GM12878 (cell line): ENCODE measurements around the gene GOLGA6L10.
"Not testable (repeated sequence)": the region's sequence is repeated elsewhere in the genome, so short reads cannot be mapped to it uniquely, and the experiment has no call there.

Experiments
- EED ChIP-seq: sonication (generic); IDR thresholded peaks from 2 replicates; pipeline ENCODE4 v1.6.1; 2016; ENCODE audit warnings: antibody characterized with exemption, low read depth
- EGR1 ChIP-seq, 2 experiments: IDR thresholded peaks; 1 replicate in 1 of 2; 2 replicates in 1 of 2; pipeline ENCODE4 v1.6.1; 2011 to 2012; ENCODE audit warnings: low read depth in 2 of 2, low read length in 2 of 2, borderline replicate concordance in 1 of 2, mild to moderate bottlenecking in 1 of 2, moderate library complexity in 1 of 2
- EP300 ChIP-seq, 2 experiments: fragments of 150-350 bp in 1 of 2; IDR thresholded peaks; 2 replicates each; pipeline ENCODE4 v1.6.1; 2011 to 2012; ENCODE audit warnings: low read depth in 2 of 2, low read length in 2 of 2, borderline replicate concordance in 1 of 2, improper control_type of control experiment in 1 of 2, inconsistent platforms in 1 of 2; ENCODE audit not compliant: control insufficient read depth in 1 of 2
- KAT2A ChIP-seq: conservative IDR thresholded peaks from 2 replicates; pipeline ENCODE4 v1.6.1; 2011; ENCODE audit warnings: low read depth, low read length; ENCODE audit not compliant: control insufficient read depth
- NFYB ChIP-seq: IDR thresholded peaks from 2 replicates; pipeline ENCODE4 v1.6.1; 2011; ENCODE audit warnings: low read depth, mild to moderate bottlenecking, low read length, improper control_type of control experiment, moderate library complexity; ENCODE audit not compliant: insufficient read depth
- NKRF ChIP-seq: fragments of 450-650 bp; conservative IDR thresholded peaks from 2 replicates; pipeline ENCODE4 v1.6.1; 2017; ENCODE audit warnings: mild to moderate bottlenecking, moderate library complexity
- RAD21 ChIP-seq: IDR thresholded peaks from 2 replicates; pipeline ENCODE4 v1.6.1; 2011; ENCODE audit warnings: mild to moderate bottlenecking, low read depth, low read length, moderate library complexity; ENCODE audit not compliant: insufficient read depth
- RELA ChIP-seq: fragments of 450-650 bp; IDR thresholded peaks from 2 replicates; pipeline ENCODE4 v1.8.0; 2014; ENCODE audit warnings: borderline replicate concordance; ENCODE audit not compliant: partially characterized antibody
- STAT3 ChIP-seq: IDR thresholded peaks from 2 replicates; pipeline ENCODE4 v1.6.1; 2011; ENCODE audit warnings: low read depth, low read length, improper control_type of control experiment
- TF ChIP-seq, protein P1 (sequence below): IDR thresholded peaks from 2 replicates; pipeline ENCODE4 v1.6.1; 2012; ENCODE audit warnings: mild to moderate bottlenecking, low read depth, low read length
- TF ChIP-seq, protein P2 (sequence below), 3 experiments: IDR thresholded peaks in 2 of 3; conservative IDR thresholded peaks in 1 of 3; 2 replicates each; pipeline ENCODE4 v1.5.1; 2011; ENCODE audit warnings: low read depth in 3 of 3, low read length in 3 of 3, mild to moderate bottlenecking in 3 of 3, control low read depth in 2 of 3, moderate library complexity in 2 of 3, inconsistent platforms in 1 of 3, mixed read lengths in 1 of 3; ENCODE audit not compliant: control insufficient read depth in 2 of 3, insufficient read depth in 1 of 3; ENCODE audit errors: extremely low read depth in 1 of 3

DNA sequence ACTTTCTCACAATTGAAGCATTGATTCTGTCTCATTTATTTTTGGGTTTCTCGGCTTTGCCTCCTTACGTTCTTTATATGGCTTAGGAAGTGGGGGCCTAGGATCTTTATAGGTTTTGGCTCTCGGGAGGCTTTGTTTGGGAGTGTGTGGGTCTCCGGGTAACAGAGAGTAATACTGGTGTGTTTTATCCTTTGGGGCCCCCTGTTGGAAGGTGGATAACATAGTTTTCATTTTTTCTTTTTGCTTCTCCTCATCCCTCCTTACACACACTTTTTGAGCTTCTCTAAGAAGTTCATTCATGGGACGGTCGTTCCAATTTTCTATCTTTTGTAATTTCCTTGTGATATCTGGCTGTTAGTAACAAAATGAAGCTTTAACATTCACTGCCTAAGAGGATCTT, 30.3 kb upstream of the GOLGA6L10 start:
- TF ChIP-seq NFYB; EED; RAD21; EGR1 (IDR thresholded peaks at IDR 0.05; ENCODE audit: borderline replicate concordance in 1 of 2, low read depth in 2 of 2, low read length in 2 of 2); EP300 (IDR thresholded peaks at IDR 0.05; ENCODE audit: borderline replicate concordance in 1 of 2, control insufficient read depth in 1 of 2, low read depth in 2 of 2, low read length in 2 of 2); RELA; KAT2A; NKRF; STAT3: not testable (repeated sequence)
- TF ChIP-seq, protein P1, sequence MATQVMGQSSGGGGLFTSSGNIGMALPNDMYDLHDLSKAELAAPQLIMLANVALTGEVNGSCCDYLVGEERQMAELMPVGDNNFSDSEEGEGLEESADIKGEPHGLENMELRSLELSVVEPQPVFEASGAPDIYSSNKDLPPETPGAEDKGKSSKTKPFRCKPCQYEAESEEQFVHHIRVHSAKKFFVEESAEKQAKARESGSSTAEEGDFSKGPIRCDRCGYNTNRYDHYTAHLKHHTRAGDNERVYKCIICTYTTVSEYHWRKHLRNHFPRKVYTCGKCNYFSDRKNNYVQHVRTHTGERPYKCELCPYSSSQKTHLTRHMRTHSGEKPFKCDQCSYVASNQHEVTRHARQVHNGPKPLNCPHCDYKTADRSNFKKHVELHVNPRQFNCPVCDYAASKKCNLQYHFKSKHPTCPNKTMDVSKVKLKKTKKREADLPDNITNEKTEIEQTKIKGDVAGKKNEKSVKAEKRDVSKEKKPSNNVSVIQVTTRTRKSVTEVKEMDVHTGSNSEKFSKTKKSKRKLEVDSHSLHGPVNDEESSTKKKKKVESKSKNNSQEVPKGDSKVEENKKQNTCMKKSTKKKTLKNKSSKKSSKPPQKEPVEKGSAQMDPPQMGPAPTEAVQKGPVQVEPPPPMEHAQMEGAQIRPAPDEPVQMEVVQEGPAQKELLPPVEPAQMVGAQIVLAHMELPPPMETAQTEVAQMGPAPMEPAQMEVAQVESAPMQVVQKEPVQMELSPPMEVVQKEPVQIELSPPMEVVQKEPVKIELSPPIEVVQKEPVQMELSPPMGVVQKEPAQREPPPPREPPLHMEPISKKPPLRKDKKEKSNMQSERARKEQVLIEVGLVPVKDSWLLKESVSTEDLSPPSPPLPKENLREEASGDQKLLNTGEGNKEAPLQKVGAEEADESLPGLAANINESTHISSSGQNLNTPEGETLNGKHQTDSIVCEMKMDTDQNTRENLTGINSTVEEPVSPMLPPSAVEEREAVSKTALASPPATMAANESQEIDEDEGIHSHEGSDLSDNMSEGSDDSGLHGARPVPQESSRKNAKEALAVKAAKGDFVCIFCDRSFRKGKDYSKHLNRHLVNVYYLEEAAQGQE: not testable (repeated sequence)
- TF ChIP-seq, protein P2, sequence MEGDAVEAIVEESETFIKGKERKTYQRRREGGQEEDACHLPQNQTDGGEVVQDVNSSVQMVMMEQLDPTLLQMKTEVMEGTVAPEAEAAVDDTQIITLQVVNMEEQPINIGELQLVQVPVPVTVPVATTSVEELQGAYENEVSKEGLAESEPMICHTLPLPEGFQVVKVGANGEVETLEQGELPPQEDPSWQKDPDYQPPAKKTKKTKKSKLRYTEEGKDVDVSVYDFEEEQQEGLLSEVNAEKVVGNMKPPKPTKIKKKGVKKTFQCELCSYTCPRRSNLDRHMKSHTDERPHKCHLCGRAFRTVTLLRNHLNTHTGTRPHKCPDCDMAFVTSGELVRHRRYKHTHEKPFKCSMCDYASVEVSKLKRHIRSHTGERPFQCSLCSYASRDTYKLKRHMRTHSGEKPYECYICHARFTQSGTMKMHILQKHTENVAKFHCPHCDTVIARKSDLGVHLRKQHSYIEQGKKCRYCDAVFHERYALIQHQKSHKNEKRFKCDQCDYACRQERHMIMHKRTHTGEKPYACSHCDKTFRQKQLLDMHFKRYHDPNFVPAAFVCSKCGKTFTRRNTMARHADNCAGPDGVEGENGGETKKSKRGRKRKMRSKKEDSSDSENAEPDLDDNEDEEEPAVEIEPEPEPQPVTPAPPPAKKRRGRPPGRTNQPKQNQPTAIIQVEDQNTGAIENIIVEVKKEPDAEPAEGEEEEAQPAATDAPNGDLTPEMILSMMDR (IDR thresholded peaks at IDR 0.05 in 2 of 3, conservative IDR thresholded peaks at IDR 0.05 in 1 of 3; ENCODE audit: control insufficient read depth in 2 of 3, extremely low read depth in 1 of 3, insufficient read depth in 1 of 3, low read depth in 3 of 3, low read length in 3 of 3): not testable (repeated sequence)
